Adrenal gland (tissue), 12 donors: ENCODE results near the gene GRID1. TPM values are rescaled to one million over a fixed set of nuclear protein-coding genes. Genes with fewer than 3 reads are reported as not detected.

ENCODE experiments used
- DNase-seq, 7 donors: peaks; one replicate each; pipeline ENCODE4 v3.0.0-alpha.2; 2019 to 2020
- H3K27ac ChIP-seq, 5 donors: fragments of 200-600 bp; sonication (generic) in 4 of 5; 1 replicate in 3 of 5; 2 replicates in 2 of 5; pipeline versions ENCODE4 v1.5.1 to v1.8.0; 2016 to 2020; ENCODE audit warnings: mild to moderate bottlenecking in 1 of 5
- H3K27me3 ChIP-seq: fragments of 200-600 bp; 2 replicates; pipeline ENCODE4 v1.8.0; 2021
- H3K36me3 ChIP-seq, 2 donors: fragments of 200-600 bp; replicated peaks in 1 of 2; 1 replicate in 1 of 2; 2 replicates in 1 of 2; pipeline versions ENCODE4 v1.5.1 to v1.8.0; 2018 to 2022
- H3K4me1 ChIP-seq, 2 donors: fragments of 200-600 bp; replicated peaks in 1 of 2; 1 replicate in 1 of 2; 2 replicates in 1 of 2; pipeline versions ENCODE4 v1.5.1 to v1.8.0; 2018 to 2021
- H3K4me3 ChIP-seq, 4 donors: fragments of 200-600 bp; sonication (generic) in 3 of 4; one replicate each; pipeline ENCODE4 v1.5.1; 2016 to 2018
- H3K9me3 ChIP-seq, 3 donors: fragments of 200-600 bp; sonication (generic) in 1 of 3; replicated peaks in 1 of 3; 1 replicate in 2 of 3; 2 replicates in 1 of 3; pipeline versions ENCODE4 v1.5.1 to v1.8.0; 2016 to 2021
- POLR2A ChIP-seq, 2 donors: fragments of 450-650 bp; IDR thresholded peaks; one replicate each; pipeline ENCODE4 v1.6.1; 2017; ENCODE audit warnings: antibody characterized with exemption in 2 of 2, mild to moderate bottlenecking in 2 of 2, moderate library complexity in 1 of 2
- WGBS, 4 donors: extraction: QIAGEN DNeasy Blood & Tissue Kit in 2 of 4; methylation state at CpG; one replicate each; pipeline versions ENCODE4 v1.1.5 to v1.1.7; 2013 to 2017; 5-methylcytosine and 5-hydroxymethylcytosine counted together
- intact Hi-C, 2 donors: fragments of 100-400 bp; cut with DNase I; formaldehyde crosslinking; loops; one replicate each; pipeline versions ENCODE4 v1.14.1 to v1.15.0; 2022 to 2023
- polyA plus RNA-seq, 3 donors: library from polyadenylated mRNA; stranded (reverse); fragments of 200-250 nt in 2 of 3; fragments of 350-450 nt in 1 of 3; fragmentation: Illumina TruSeq in 1 of 3; extraction: RNeasy Lipid Tissue Mini Kit (QIAGEN cat#74804) in 1 of 3; gene quantifications; one replicate each; pipeline ENCODE4 v1.2.3, GENCODE V29; 2013 to 2014
- total RNA-seq, 9 donors: library from RNA; depleted of rRNA in 4 of 9; stranded (reverse); fragments of >200 nt in 4 of 9; fragments of 120-200 nt in 1 of 9; fragmentation: NEBNext Ultra II Directional in 1 of 9; extraction: Animal tissue kit (Norgen Biotek cat#: 25700) in 1 of 9; gene quantifications; one replicate each; pipeline versions ENCODE4 v1.1.0 to v1.2.4, GENCODE V29; 2013 to 2023
- TF ChIP-seq, protein P1 (sequence below), 6 experiments: fragments of 450-650 bp in 4 of 6; fragments of 200-600 bp in 2 of 6; sonication (generic) in 1 of 6; IDR thresholded peaks; 1 replicate in 5 of 6; 2 replicates in 1 of 6; pipeline versions ENCODE4 v1.5.1 to v1.8.0; 2016 to 2021; ENCODE audit warnings: antibody characterized with exemption in 6 of 6, mild to moderate bottlenecking in 2 of 6, moderate library complexity in 1 of 6
- donor health status: healthy with polysubstance abuse.
- donor health status: Bipolar disorder and iron deficiency.
- donor health status: DM: yes; HTN: yes; CAD: no.
- donor health status: DM: no; HTN: no; CAD: no.
- donor health status: DM: no; HTN: no; CAD: no.
- donor health status: DM: yes; HTN: yes; CAD: no.

Gene GRID1
- total and polyA plus RNA-seq, 12 donors = 2.2 to 8.0 (median 4.1) TPM

DNA sequence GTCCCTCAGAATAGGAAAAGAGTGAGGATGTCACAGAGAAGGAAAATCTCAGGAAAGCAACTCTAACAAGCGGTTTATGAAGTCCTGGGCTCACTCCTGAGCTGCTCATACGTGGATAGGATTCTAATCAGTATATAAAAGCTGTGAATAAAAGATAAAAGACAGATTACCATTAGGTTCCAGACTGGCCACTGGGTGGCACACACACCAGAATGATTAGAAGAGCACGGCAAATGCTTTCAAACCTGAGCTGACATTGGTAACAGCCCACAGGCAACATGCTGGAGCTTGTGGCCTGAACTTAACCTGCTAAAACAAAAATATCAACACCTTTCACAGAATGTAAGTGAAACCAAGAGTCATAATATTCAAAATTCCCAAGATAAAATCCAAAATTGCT, 370.8 kb downstream of the GRID1 start:
- intact Hi-C loops = loop anchor here in 1 of 2 donors (10.0 kb wide), 1 partner anchor 379 kb away; no protein-coding TSS in a partner anchor
- H3K36me3 ChIP-seq = no peaks in the 10 kb centered on the region
- DNase-seq = peak in 6 of 7 donors; percentile 21 to 56 (median 38)
- no peak overlapping the region for H3K4me3 ChIP-seq
- H3K27ac ChIP-seq = no peak overlapping the region
- no peaks in the 10 kb centered on the region for H3K4me1 ChIP-seq
- WGBS, 4 donors = 46 to 51% (median 49%) methylated on average over 3 of the region's 3 CpGs
- no peaks in the 10 kb centered on the region for H3K9me3 ChIP-seq
- no peaks in the 10 kb centered on the region for H3K27me3 ChIP-seq
- TF ChIP-seq, protein P1, sequence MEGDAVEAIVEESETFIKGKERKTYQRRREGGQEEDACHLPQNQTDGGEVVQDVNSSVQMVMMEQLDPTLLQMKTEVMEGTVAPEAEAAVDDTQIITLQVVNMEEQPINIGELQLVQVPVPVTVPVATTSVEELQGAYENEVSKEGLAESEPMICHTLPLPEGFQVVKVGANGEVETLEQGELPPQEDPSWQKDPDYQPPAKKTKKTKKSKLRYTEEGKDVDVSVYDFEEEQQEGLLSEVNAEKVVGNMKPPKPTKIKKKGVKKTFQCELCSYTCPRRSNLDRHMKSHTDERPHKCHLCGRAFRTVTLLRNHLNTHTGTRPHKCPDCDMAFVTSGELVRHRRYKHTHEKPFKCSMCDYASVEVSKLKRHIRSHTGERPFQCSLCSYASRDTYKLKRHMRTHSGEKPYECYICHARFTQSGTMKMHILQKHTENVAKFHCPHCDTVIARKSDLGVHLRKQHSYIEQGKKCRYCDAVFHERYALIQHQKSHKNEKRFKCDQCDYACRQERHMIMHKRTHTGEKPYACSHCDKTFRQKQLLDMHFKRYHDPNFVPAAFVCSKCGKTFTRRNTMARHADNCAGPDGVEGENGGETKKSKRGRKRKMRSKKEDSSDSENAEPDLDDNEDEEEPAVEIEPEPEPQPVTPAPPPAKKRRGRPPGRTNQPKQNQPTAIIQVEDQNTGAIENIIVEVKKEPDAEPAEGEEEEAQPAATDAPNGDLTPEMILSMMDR (IDR thresholded peaks at IDR 0.05) = peak in 5 of 6 experiments; percentile 24 to 43 (median 38)
- TF ChIP-seq POLR2A (IDR thresholded peaks at IDR 0.05) = no peak

DNA sequence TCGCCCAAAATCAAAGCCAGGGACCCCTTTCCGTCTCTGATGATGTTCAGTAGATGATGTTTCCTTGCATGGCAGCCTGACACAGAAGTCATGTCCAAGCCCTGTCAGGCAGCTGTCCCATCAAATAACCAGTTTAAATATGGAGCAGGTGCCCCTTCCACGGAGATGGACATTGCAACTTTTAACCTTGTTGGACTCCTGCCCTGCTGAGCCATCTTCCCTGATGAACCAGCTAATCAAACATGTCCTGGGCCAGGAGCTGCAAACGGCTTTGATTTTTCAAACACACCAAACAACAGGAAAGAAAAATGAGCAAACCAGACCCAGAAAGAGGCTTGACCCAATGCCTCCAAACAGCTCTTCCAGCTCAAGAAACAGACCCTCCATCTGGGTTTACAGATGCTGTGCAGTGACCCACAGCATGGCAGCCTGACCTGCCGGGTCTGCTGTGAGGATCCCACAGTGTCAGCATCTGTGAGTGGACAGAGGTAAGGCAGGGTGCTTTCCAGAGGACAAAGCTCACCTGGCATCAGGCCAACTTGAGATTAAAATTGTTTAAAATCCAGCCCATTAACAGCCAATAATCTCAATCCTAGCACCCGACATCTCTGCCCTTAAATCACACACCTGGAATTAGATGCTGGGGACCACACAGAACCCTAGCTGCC, 372.6 kb downstream of the GRID1 start:
- Histone ChIP-seq H3K27me3 (no peaks in the 10 kb centered on the region), H3K27ac (no peak overlapping the region), H3K4me1 (no peaks in the 10 kb centered on the region), H3K9me3 (no peaks in the 10 kb centered on the region), H3K4me3 (no peak overlapping the region), H3K36me3 (no peaks in the 10 kb centered on the region)
- 57 to 70% (median 62%) methylated on average over 6 of the region's 6 CpGs for WGBS, 4 donors
- TF ChIP-seq, protein P1 (IDR thresholded peaks at IDR 0.05) = no peak
- TF ChIP-seq POLR2A (IDR thresholded peaks at IDR 0.05) = no peak
- peak in 1 of 7 donors; percentile 34 for DNase-seq
- intact Hi-C loops = loop anchor here in 1 of 2 donors (10.0 kb wide), 1 partner anchor 381 kb away; no protein-coding TSS in a partner anchor

DNA sequence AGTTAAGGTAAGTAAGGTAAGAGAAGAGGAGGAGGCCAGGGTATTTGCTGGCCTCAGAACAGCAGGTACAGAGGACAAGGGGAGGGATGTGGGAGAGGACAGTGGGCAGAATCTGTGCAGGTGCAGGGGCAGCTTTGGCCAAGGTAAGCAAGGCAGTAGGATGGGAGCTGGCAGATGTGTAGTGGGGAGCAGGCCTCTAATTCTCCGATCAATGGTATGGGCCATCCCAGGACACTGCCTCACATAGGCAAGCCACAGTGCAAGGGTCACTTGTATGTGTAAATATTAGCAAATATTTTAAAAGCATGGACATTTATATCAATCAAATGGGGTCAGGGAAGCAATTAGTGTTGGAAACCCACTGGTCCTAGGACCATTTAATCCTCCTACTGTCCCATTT, 373.5 kb downstream of the GRID1 start:
- TF ChIP-seq, protein P1 (IDR thresholded peaks at IDR 0.05) = no peak
- TF ChIP-seq POLR2A (IDR thresholded peaks at IDR 0.05) = no peak
- 87 to 100% (median 93%) methylated on average over 1 of the region's 1 CpG for WGBS, 4 donors

DNA sequence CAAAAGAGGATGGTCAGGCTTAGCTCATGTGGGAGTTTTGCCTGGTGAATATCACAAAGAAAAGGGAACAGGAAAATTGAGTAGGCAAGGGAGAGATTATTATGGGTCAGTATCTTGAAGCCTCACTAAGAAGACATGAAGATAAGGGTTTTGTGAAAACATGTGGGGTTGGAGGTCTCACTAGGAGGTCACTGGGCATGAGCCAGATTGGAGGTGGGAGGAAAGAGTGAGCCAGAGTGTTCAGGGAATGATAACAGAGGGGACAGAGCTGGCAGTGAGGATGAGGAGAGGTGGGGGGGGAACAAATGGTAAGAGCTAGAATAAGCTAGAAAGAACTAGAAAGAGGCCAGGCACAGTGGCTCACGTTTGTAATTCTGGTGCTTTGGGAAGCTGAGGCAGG, 374.3 kb downstream of the GRID1 start:
- H3K27me3 ChIP-seq = no peaks in the 10 kb centered on the region
- H3K4me3 ChIP-seq = no peak overlapping the region
- H3K4me1 ChIP-seq = no peaks in the 10 kb centered on the region
- DNase-seq = no peak
- intact Hi-C loops = loop anchor here in 1 of 2 donors (10.0 kb wide), 1 partner anchor 382 kb away; no protein-coding TSS in a partner anchor
- 41 to 59% (median 57%) methylated on average over 1 of the region's 1 CpG for WGBS, 4 donors
- no peaks in the 10 kb centered on the region for H3K36me3 ChIP-seq
- H3K9me3 ChIP-seq = no peaks in the 10 kb centered on the region
- no peak for TF ChIP-seq POLR2A (IDR thresholded peaks at IDR 0.05)
- TF ChIP-seq, protein P1 (IDR thresholded peaks at IDR 0.05) = no peak
- H3K27ac ChIP-seq = no peak overlapping the region

More for the DNA sequence above, 373.5 kb downstream of the GRID1 start:
- peak in 1 of 7 donors; percentile 13 for DNase-seq
- H3K4me3 ChIP-seq = no peak overlapping the region
- H3K4me1 ChIP-seq = no peaks in the 10 kb centered on the region
- no peak overlapping the region for H3K27ac ChIP-seq
- H3K9me3 ChIP-seq = no peaks in the 10 kb centered on the region
- no peaks in the 10 kb centered on the region for H3K27me3 ChIP-seq
- no peaks in the 10 kb centered on the region for H3K36me3 ChIP-seq
- intact Hi-C loops = loop anchor here in 1 of 2 donors (10.0 kb wide), 1 partner anchor 382 kb away; no protein-coding TSS in a partner anchor
